GM19240 (cell line): ENCODE data around the gene GPR108.
A peak's percentile ranks its signal among the peaks of the same experiment; 100 is the strongest.

Source experiments
- DNase-seq: peaks from one replicate; pipeline ENCODE4 v3.0.0; 2011; ENCODE audit warnings: low spot score; ENCODE audit not compliant: insufficient read length

Gene GPR108

GRCh38 chr19:6737873-6738786, 750 bp upstream of the GPR108 start:
- DNase-seq: peak; percentile 83

- DNase-seq: peak; percentile 84
Observed at GRCh38 chr19:6736917-6737283, 480 bp downstream of the GPR108 start.

GRCh38 chr19:6736169-6736916, 1.0 kb downstream of the GPR108 start:
- DNase-seq: peak; percentile 87

GRCh38 chr19:6735181-6735911, 2.0 kb downstream of the GPR108 start:
- no peak for DNase-seq

GRCh38 chr19:6734096-6734696, 3.2 kb downstream of the GPR108 start:
- DNase-seq: no peak

- DNase-seq: no peak
Observed at GRCh38 chr19:6733338-6734095, 3.9 kb downstream of the GPR108 start.

GRCh38 chr19:6732803-6733337, 4.5 kb downstream of the GPR108 start:
- no peak for DNase-seq

- no peak for DNase-seq
Observed at GRCh38 chr19:6731822-6732221, 5.6 kb downstream of the GPR108 start.

- no peak for DNase-seq
Observed at GRCh38 chr19:6730941-6731670, 6.3 kb downstream of the GPR108 start.

- DNase-seq: no peak
Observed at GRCh38 chr19:6730153-6730804, 7.1 kb downstream of the GPR108 start.

- DNase-seq: no peak
Observed at GRCh38 chr19:6729573-6730152, 7.7 kb downstream of the GPR108 start.

GRCh38 chr19:6728346-6728745, 9.0 kb downstream of the GPR108 start:
- DNase-seq: no peak

- DNase-seq: no peak
Observed at GRCh38 chr19:6725513-6726231, 11.7 kb downstream of the GPR108 start.

- DNase-seq: no peak
Observed at GRCh38 chr19:6724631-6725492, 12.5 kb downstream of the GPR108 start.

GRCh38 chr19:6723738-6724137, 13.6 kb downstream of the GPR108 start:
- DNase-seq: no peak

GRCh38 chr19:6723108-6723618, 14.2 kb downstream of the GPR108 start:
- no peak for DNase-seq

GRCh38 chr19:6721773-6722172, 15.6 kb downstream of the GPR108 start:
- DNase-seq: no peak
